Measurements from ENCODE around the gene CTNNAL1. TPM values are rescaled to one million over a fixed set of nuclear protein-coding genes. Genes with fewer than 3 reads are reported as not detected.
"Not testable (repeated sequence)": the region's sequence is repeated elsewhere in the genome, so short reads cannot be mapped to it uniquely, and the experiment has no call there.

CTNNAL1 gene
- total and polyA plus RNA-seq, 5 experiments from 2014 or later: 0.15 to 4.4 (median 2.3) TPM

DNA sequence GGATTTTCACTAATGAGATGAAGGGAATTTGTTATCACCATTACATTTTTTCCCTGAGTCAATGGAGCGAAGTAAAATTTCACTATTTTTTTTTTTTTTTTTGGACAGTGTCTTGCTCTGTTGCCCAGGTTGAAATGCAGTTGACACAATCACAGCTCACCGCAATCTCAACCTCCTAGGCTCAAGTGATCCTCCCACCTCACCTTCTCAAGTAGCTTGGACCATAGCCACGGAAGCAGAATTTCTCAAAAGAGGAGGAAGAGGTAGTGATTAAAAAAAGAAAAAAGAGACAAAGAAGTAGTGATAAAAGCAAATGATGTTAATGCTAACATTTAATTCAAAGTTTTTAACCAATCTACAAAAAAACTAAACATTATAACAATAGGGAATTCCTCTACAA is 109.1 kb downstream of the CTNNAL1 start:
- Mint-ChIP-seq H3K36me3 (peaks cover 21 to 98% (median 36%) of the 10 kb centered on the region in 3 donors), H3K9me3 (no peaks in the 10 kb centered on the region), H3K27ac (no peak overlapping the region), H3K4me1 (peaks cover 0 to 5% (median under 1%) of the 10 kb centered on the region in 4 donors), H3K4me3 (no peak overlapping the region), H3K27me3 (no peaks in the 10 kb centered on the region)
- ATAC-seq (no peak), DNase-seq (no peak)
- POLR2A ChIA-PET: no interaction called here

DNA sequence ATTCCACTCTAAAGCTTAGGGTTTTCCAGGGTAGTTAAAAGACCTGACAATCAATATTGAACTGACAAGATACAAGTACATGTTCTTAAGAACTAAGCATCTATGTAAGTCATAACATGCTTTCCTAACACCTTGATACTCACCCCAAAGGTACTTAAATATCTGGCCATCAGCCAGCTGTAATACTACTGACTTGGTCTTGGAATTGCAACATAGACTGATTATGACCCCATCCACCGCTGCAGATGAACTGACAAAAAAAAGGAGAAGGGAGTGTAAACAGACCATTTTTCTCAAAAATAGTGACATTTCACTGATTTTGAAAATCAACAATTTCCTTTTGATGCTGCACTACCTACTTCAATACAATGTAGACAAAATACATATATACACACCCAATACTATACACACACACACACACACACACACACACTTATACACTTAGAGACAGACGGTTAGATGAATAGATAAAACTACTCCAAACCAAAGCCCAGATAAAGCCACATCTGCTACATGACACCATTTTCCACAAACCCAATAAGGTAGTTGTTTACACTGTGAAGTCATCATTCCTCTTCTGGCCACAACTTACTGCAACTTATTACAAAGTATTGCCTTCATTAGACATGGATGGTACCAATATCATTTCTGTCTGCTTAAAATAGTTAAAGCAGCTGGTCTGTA is 109.7 kb downstream of the CTNNAL1 start:
- no peak for ATAC-seq

DNA sequence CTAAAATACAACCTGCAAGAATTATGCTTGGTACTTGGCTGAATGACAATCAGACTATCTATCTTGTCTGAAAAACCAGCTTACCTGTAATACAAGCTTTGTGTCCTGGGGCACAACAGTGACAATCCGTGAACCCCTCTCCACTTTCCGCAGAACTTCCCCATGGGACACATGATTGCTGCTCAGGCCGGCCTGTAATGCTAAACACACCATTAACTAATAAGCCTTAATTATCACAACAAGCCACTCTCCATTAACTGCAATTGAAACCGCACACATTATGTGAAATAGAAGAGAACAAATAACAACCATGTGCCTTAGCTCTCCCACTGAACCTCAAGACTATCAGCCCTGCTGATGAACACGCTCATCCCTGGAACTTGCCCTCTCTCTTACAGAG is 113.1 kb downstream of the CTNNAL1 start:
- Mint-ChIP-seq H3K27me3 (no peaks in the 10 kb centered on the region), H3K4me1 (peaks cover 0 to 2% (median 0%) of the 10 kb centered on the region in 4 donors), H3K9me3 (no peaks in the 10 kb centered on the region), H3K27ac (peak overlapping the region in 3 of 10 donors; percentile 5 to 48 (median 44)), H3K4me3 (no peak overlapping the region), H3K36me3 (peaks cover 17 to 99% (median 45%) of the 10 kb centered on the region in 3 donors)
- no peak for ATAC-seq
- DNase-seq: no peak
- POLR2A ChIA-PET: no interaction called here

More for the DNA sequence above, 109.7 kb downstream of the CTNNAL1 start:
- H3K27me3 Mint-ChIP-seq: no peaks in the 10 kb centered on the region
- H3K9me3 Mint-ChIP-seq: no peaks in the 10 kb centered on the region
- H3K27ac Mint-ChIP-seq: peak overlapping the region in 1 of 10 donors; percentile 41
- H3K36me3 Mint-ChIP-seq: peaks cover 21 to 98% (median 33%) of the 10 kb centered on the region in 3 donors
- no peak overlapping the region for H3K4me3 Mint-ChIP-seq
- no peak for DNase-seq
- peaks cover 0 to 4% (median under 1%) of the 10 kb centered on the region in 4 donors for H3K4me1 Mint-ChIP-seq
- POLR2A ChIA-PET: no interaction called here

DNA sequence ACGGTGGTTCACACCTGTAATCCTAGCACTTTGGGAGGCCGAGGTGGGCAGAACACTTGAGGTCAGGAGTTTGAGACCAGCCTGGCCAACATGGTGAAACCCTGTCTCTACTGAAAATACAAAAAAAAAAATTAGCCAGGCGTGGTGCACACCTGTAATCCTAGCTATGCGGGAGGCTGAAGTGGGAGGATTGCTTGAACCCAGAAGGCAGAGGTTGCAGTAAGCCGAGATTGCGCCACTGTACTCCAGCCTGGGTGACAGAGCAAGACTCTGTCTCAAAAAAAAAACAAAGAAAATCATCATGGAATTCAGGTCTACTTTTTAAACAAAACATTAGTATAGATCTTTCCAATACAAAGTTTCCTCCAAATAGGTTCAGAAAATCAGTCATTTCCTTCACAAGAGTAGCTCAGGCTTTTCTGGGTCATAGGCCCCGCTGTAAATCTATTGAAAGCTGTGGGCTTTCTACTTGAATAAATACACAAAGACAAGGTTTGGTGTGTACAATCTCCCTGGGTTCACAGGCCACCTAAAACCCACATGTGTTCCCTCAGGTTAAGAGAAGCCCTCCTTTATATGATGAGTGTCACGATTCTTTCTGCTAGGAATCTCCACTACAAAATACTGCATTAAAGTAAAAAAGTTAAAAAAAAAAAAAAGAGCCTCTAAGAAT is 114.1 kb downstream of the CTNNAL1 start:
- peaks cover 18 to 100% (median 51%) of the 10 kb centered on the region in 3 donors for H3K36me3 Mint-ChIP-seq
- H3K27ac Mint-ChIP-seq, H3K4me3 Mint-ChIP-seq, ATAC-seq, H3K4me1 Mint-ChIP-seq, DNase-seq, H3K9me3 Mint-ChIP-seq, H3K27me3 Mint-ChIP-seq, POLR2A ChIA-PET: not testable (repeated sequence)

DNA sequence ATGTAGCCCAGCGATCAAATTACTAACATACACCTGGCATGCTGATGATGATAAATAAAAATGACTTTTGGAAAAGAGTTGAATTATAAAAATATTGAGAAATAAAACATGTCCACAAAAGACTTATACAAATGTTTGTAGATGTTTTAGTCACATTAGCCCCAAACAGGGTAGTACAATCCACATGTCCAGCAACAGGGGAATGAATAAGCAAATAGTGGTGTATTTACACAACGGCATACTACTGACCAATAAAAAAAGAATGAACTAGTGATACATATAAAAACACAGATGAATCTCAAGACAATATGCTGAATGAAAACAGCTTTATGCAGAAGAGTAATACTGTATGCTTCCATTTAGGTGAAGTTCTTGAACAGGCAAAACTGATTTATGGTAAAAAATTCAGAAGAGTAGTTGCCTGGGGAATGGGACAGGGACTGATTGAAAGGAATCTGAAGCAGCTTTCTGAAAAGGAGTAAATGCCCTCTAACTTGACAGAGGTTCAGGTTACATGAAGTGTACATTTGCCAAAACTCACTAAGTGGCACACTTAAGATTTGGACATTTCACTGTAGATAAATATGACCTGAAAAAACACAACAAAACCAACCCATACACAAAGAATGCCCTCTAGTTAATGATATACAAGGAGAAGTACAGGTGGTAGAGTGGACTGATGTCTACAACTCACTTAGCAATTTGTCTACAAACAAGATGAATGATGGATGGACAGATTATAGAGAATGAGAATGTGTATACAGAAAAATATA is 115.8 kb downstream of the CTNNAL1 start:
- H3K4me1 Mint-ChIP-seq: peaks cover 0 to 2% (median 0%) of the 10 kb centered on the region in 4 donors
- DNase-seq (no peak), ATAC-seq (no peak)
- POLR2A ChIA-PET: no interaction called here
- H3K27ac Mint-ChIP-seq: no peak overlapping the region
- H3K9me3 Mint-ChIP-seq: no peaks in the 10 kb centered on the region
- peaks cover 12 to 98% (median 48%) of the 10 kb centered on the region in 3 donors for H3K36me3 Mint-ChIP-seq
- no peak overlapping the region for H3K4me3 Mint-ChIP-seq
- H3K27me3 Mint-ChIP-seq: no peaks in the 10 kb centered on the region

DNA sequence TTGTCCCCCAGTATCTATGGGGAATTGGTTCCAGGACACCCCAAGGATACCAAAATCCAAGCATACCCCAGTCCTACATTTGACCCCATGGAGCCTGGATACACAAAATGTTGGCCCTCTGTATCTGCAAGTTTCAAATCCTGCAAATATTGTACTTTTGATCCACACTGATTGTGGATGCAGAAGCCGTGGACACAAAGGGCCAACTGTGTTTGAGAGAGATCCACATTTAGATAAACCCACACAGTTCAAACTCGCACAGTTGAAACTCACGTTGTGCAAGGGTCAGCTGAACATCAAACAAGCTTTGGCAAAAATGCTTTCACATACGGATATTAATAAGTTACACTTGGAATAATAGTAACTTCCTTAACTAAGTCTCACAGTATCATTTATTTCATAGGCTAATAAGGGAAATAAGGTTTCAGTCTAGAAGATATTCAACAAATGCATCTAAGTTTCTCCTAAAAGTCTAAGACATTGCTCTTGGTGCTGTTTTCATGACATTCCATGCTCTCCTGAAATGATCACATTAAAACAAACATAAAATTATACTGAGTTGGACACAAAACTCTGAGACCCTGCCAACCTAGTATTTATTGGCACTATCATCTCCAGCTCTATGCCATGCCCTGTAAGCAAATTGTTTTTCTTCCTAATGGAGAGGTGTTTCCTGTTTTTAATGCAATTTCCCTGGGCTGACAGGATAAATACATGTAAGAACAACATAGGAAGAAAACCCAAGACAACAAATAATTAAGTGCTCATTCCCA is 118.9 kb downstream of the CTNNAL1 start:
- peaks cover 28 to 98% (median 62%) of the 10 kb centered on the region in 3 donors for H3K36me3 Mint-ChIP-seq
- peaks cover 0 to 2% (median 0%) of the 10 kb centered on the region in 4 donors for H3K4me1 Mint-ChIP-seq
- no peaks in the 10 kb centered on the region for H3K27me3 Mint-ChIP-seq
- no peak for DNase-seq
- POLR2A ChIA-PET: no interaction called here
- H3K27ac Mint-ChIP-seq: no peak overlapping the region
- no peak overlapping the region for H3K4me3 Mint-ChIP-seq
- H3K9me3 Mint-ChIP-seq: no peaks in the 10 kb centered on the region
- ATAC-seq: no peak

Small RNA genes within 50 kb of the gene (microRNA-seq; reads per million reads assigned to microRNA genes)
- gene MIR32 (ENCODE audit: borderline microRNAs expressed): 309 reads per million, percentile 75 among the genes with 10 or more reads in this experiment

Other genes with a start within 250 kb of the CTNNAL1 start
- gene ACTL7B, start 157.5 kb downstream of the CTNNAL1 start, total RNA-seq: under 1 TPM in 1 of 2 experiments, not detected in 1; 0.21 TPM
- gene ACTL7B, start 157.5 kb downstream of the CTNNAL1 start, polyA plus RNA-seq: not detected
- gene ACTL7A, start 151.2 kb downstream of the CTNNAL1 start, total RNA-seq: not detected
- not detected for gene ACTL7A, start 151.2 kb downstream of the CTNNAL1 start, polyA plus RNA-seq
- 10 to 100 TPM; 35.2 to 38.8 TPM for gene ELP1, start 79.4 kb downstream of the CTNNAL1 start, total RNA-seq
- 10 to 100 TPM; 12.8 to 19.6 (median 12.9) TPM for gene ELP1, start 79.4 kb downstream of the CTNNAL1 start, polyA plus RNA-seq
- 1 to 10 TPM; 9.2 TPM for gene ABITRAM, start 79.1 kb downstream of the CTNNAL1 start, total RNA-seq
- 10 to 100 TPM; 13.1 to 14.5 (median 13.9) TPM for gene ABITRAM, start 79.1 kb downstream of the CTNNAL1 start, polyA plus RNA-seq
- 10 to 100 TPM; 71.3 to 72.4 TPM for gene TMEM245, start 106.4 kb upstream of the CTNNAL1 start, total RNA-seq
- gene TMEM245, start 106.4 kb upstream of the CTNNAL1 start, polyA plus RNA-seq: 10 to 100 TPM; 16.3 to 29.2 (median 25.3) TPM
- not detected for gene FRRS1L, start 153.8 kb upstream of the CTNNAL1 start, total RNA-seq
- gene FRRS1L, start 153.8 kb upstream of the CTNNAL1 start, polyA plus RNA-seq: not detected

Data from naive thymus-derived CD8-positive, alpha-beta T cell (primary cell).